ENCODE results near the gene ITLN1. TPM values are rescaled to one million over a fixed set of nuclear protein-coding genes. Genes with fewer than 3 reads are reported as not detected.
A peak's percentile ranks its signal among the peaks of the same experiment; 100 is the strongest.

ITLN1 gene
- total RNA-seq, 1 donor from 2014 or later: 1.0 TPM

DNA sequence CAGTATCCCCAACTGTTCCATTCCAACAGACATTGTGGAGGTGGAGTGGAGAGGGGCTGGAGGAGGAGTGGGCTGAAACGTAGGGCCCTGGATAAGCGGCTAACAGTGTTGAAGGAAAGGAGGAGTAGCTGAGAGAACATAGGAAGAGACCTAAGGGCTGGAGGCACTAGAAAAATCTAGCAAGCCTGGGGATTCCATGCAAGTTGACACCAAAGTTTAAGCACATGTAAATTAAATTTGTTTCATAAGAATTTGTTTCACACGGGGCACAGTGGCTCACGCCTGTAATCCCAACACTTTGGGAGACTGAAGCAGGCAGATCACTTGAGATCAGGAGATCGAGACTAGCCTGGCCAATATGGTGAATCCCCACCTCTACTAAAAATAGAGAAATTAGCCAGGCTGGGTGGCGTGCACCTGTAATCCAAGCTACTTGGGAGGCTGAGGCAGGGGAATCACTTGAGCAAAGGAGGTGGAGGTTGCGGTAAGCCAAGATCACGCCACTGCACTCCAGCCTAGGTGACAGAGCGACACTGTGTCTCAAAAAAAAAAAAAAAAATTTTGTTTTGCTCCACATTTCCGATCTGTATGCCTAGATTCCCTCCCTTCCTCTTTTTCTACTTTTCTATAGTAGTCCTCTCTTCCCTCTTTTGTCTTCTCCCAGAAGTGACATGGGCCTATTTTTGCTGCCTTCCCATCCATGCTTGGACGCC, 21.8 kb downstream of the ITLN1 start:
- TF ChIP-seq, protein P1, sequence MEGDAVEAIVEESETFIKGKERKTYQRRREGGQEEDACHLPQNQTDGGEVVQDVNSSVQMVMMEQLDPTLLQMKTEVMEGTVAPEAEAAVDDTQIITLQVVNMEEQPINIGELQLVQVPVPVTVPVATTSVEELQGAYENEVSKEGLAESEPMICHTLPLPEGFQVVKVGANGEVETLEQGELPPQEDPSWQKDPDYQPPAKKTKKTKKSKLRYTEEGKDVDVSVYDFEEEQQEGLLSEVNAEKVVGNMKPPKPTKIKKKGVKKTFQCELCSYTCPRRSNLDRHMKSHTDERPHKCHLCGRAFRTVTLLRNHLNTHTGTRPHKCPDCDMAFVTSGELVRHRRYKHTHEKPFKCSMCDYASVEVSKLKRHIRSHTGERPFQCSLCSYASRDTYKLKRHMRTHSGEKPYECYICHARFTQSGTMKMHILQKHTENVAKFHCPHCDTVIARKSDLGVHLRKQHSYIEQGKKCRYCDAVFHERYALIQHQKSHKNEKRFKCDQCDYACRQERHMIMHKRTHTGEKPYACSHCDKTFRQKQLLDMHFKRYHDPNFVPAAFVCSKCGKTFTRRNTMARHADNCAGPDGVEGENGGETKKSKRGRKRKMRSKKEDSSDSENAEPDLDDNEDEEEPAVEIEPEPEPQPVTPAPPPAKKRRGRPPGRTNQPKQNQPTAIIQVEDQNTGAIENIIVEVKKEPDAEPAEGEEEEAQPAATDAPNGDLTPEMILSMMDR (IDR thresholded peaks at IDR 0.05; ENCODE audit: borderline replicate concordance): no peak
- intact Hi-C loops (cut with micrococcal nuclease): no loop called here
- Histone ChIP-seq H3K27ac (replicated peaks) (peak overlapping the region; percentile 21), H3K4me1 (no peaks in the 10 kb centered on the region), H3K4me3 (no peak overlapping the region), H3K27me3 (ENCODE audit: low read depth) (peaks cover 30% of the 10 kb centered on the region), H3K36me3 (no peaks in the 10 kb centered on the region), H3K9me3 (replicated peaks) (no peaks in the 10 kb centered on the region)
- no peak for DNase-seq

DNA sequence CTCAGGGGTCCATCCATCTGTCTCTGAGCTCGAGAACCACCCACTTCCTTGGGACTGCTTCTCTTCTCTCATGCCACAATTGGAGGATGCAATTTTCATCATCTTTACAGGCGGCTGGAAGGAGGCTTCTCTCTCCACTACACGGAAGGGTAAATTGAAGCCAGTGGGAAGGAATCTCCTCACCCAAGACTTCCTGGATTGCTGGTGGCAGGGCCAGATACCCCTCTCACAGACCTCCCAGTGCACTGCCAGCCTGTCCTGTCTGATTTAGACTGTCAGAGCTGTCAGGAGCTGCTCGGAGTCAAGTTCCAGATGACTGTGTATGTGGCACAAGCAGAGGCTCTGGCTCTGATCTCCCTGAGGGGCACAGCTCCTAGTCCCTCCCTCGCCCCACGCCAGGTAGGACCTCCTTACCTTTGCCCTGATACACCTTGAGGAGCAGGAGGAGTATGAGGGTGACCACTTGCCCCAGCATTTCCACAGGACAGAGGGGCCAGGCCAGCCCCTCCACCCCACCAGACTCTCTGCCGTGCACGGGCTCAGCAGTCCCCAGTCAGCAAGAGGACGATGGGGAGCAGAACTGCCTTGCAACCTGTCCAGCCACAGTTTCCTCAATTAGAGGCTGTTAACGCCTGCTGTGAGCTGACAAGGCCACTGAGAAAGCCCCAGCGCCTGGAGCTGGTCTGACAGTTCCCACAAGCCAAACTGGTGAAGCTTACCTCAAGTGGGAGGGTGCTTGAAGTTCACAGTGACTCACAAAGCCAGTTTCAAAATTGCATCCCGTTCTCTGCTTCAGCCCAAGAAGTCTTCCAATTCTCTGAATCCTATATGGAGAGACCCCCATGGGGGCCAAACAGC, 22.5 kb downstream of the ITLN1 start, which contains the start of gene CD244:
TSS of gene CD244 (minus strand) at position 685 of the 858 bp plus-strand sequence. CDS start at position 475, 210 bp downstream.
- peak within 1 kb of the TSS; percentile 33 for H3K27ac ChIP-seq (replicated peaks)
- H3K27me3 ChIP-seq (ENCODE audit: low read depth): peaks cover 30% of the 10 kb centered on the region
- no peaks in the 10 kb centered on the region for H3K4me1 ChIP-seq
- DNase-seq: peak; percentile 20
- no peaks in the 10 kb centered on the region for H3K36me3 ChIP-seq
- H3K9me3 ChIP-seq (replicated peaks): no peaks in the 10 kb centered on the region
- TF ChIP-seq, protein P1 (IDR thresholded peaks at IDR 0.05; ENCODE audit: borderline replicate concordance): no peak
- intact Hi-C loops (cut with micrococcal nuclease): no loop called here
- no peak within 1 kb of the TSS for H3K4me3 ChIP-seq

DNA sequence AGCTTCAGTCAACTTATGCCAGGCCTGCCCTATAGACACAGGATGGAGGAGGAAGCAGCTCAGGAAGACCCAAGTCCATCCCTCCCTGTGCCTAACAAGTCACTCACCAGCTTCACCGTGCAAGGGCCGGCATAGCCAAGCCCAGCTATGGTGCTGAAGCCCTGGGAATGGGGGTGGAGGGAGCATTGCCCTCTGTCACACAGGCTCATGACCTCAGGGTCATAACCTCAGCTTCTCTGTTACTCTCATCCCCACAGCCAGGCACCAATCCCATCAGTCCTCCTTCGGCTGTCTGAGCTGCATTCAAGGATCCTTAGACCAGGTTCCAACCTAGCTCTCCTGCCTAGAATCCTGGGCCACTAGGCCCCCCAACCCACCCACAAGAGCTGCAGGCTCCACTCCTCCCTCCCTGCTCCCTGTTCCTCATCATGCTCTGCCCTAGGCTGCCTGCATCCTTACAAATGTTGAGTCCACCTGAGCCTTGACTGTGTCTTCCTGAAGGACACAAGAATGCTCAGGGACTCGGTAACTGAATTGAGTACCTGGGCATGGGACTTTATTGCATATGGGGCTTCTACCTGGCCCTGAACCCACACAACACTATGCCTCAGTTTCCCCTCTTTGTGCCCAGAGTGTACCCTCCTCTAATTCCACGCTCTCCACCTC, 24.0 kb downstream of the ITLN1 start:
- H3K36me3 ChIP-seq: no peaks in the 10 kb centered on the region
- H3K27ac ChIP-seq (replicated peaks): no peak overlapping the region
- H3K4me3 ChIP-seq: no peak overlapping the region
- no peak for DNase-seq
- TF ChIP-seq, protein P1 (IDR thresholded peaks at IDR 0.05; ENCODE audit: borderline replicate concordance): no peak
- intact Hi-C loops (cut with micrococcal nuclease): no loop called here
- peaks cover 30% of the 10 kb centered on the region for H3K27me3 ChIP-seq (ENCODE audit: low read depth)
- no peaks in the 10 kb centered on the region for H3K4me1 ChIP-seq
- H3K9me3 ChIP-seq (replicated peaks): no peaks in the 10 kb centered on the region

DNA sequence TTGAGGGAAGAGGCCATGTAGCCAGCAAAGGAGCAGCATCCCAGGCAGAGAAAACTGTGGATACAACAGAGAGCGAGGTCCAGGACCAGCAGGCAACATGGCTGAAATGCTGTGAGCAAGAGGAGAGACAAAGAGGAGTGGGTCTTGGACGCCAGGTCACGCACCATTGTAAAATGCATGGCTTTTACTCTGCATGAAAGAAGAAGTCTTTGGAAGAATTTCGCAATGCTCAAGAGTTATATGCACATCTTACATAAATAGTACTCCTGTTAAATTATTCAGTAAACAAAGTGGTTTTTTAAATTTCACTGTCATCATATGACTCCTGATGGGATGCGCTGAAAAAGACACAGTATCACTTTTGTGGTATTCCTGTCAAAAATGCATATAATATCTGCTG, 25.8 kb downstream of the ITLN1 start:
- no peak for DNase-seq
- no peaks in the 10 kb centered on the region for H3K9me3 ChIP-seq (replicated peaks)
- TF ChIP-seq, protein P1 (IDR thresholded peaks at IDR 0.05; ENCODE audit: borderline replicate concordance): no peak
- H3K27ac ChIP-seq (replicated peaks): no peak overlapping the region
- H3K27me3 ChIP-seq (ENCODE audit: low read depth): peaks cover 30% of the 10 kb centered on the region
- intact Hi-C loops (cut with micrococcal nuclease): no loop called here
- H3K4me3 ChIP-seq: no peak overlapping the region
- no peaks in the 10 kb centered on the region for H3K36me3 ChIP-seq
- no peaks in the 10 kb centered on the region for H3K4me1 ChIP-seq

DNA sequence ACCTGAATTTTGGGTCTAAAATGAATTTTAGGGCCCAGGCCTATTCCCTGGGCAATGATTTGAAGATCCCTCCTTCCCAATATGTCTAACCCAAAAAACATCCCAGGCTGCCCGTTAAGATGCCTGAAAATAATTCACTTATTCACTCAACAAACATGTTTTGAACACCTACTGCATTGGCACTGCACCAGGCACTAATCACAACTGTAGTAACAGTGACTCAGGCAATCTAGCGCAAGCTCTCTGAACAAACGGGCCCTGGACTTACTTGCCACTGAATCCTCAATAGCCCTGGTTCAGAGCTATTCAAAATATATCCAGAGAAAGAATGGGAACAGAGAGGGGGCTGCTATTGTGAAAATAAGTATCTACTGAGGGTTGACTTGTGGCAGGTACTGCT, 26.5 kb downstream of the ITLN1 start:
- TF ChIP-seq, protein P1 (IDR thresholded peaks at IDR 0.05; ENCODE audit: borderline replicate concordance): no peak
- Histone ChIP-seq H3K4me1 (no peaks in the 10 kb centered on the region), H3K9me3 (replicated peaks) (no peaks in the 10 kb centered on the region), H3K27ac (replicated peaks) (no peak overlapping the region), H3K36me3 (no peaks in the 10 kb centered on the region), H3K27me3 (ENCODE audit: low read depth) (peaks cover 30% of the 10 kb centered on the region), H3K4me3 (no peak overlapping the region)
- no peak for DNase-seq
- intact Hi-C loops (cut with micrococcal nuclease): no loop called here

Measured in left ventricle myocardium inferior (tissue), 1 donor.